WTC11 (cell line): ENCODE results near the gene EIF2A. TPM values are rescaled to one million over a fixed set of nuclear protein-coding genes. Genes with fewer than 3 reads are reported as not detected.

ENCODE experiments used
- ATAC-seq: fragments of 200-7000 bp; cut with Tn5 transposase; 2 replicates; pipeline ENCODE4 v1.10.0; 2021; ENCODE audit warnings: mild to moderate bottlenecking, moderate library complexity
- CTCF ChIA-PET: fragments of 300-600 bp; sonication (Branson Sonifier 250); formaldehyde crosslinking; loops from one replicate; lab custom pipeline; 2021; ENCODE audit warnings: antibody characterized with exemption; lab: Charles Lee
- POLR2A ChIA-PET: fragments of 350-600 bp; sonication (Branson Sonifier 250); formaldehyde crosslinking; loops from one replicate; lab custom pipeline; 2021; ENCODE audit warnings: antibody characterized with exemption; lab: Charles Lee
- DNase-seq: peaks from one replicate; pipeline ENCODE4 v3.0.0; 2021; ENCODE audit warnings: low spot score
- H3K27ac Mint-ChIP-seq: 2 replicates; pipeline ENCODE4 v1.8.0; 2021; ENCODE audit warnings: mixed read lengths
- H3K27me3 Mint-ChIP-seq: 2 replicates; pipeline ENCODE4 v1.8.0; 2021; ENCODE audit warnings: low read depth, mild to moderate bottlenecking, moderate library complexity, mixed read lengths
- H3K36me3 Mint-ChIP-seq: 2 replicates; pipeline ENCODE4 v1.8.0; 2021; ENCODE audit warnings: mixed read lengths
- H3K4me1 Mint-ChIP-seq: 2 replicates; pipeline ENCODE4 v1.8.0; 2022; ENCODE audit warnings: mixed read lengths
- H3K4me3 Mint-ChIP-seq: 2 replicates; pipeline ENCODE4 v1.8.0; 2021; ENCODE audit warnings: mild to moderate bottlenecking, moderate library complexity, mixed read lengths
- H3K9me3 Mint-ChIP-seq: 2 replicates; pipeline ENCODE4 v1.8.0; 2021; ENCODE audit warnings: mixed read lengths
- CBFB ChIP-seq: sonication (generic); formaldehyde crosslinking; IDR thresholded peaks from 2 replicates; pipeline ENCODE4 v1.8.1; 2022; ENCODE audit warnings: mild to moderate bottlenecking, low read depth, missing genetic modification reagents
- ELF4 ChIP-seq: sonication (generic); formaldehyde crosslinking; IDR thresholded peaks from 2 replicates; pipeline ENCODE4 v1.8.1; 2022; ENCODE audit warnings: low read depth, mild to moderate bottlenecking, moderate library complexity, missing genetic modification reagents
- ESRRA ChIP-seq: sonication (generic); formaldehyde crosslinking; IDR thresholded peaks from 2 replicates; pipeline ENCODE4 v1.8.1; 2022; ENCODE audit warnings: mild to moderate bottlenecking, missing genetic modification reagents, borderline replicate concordance
- FOXP1 ChIP-seq: sonication (generic); formaldehyde crosslinking; IDR thresholded peaks from 2 replicates; pipeline ENCODE4 v1.8.0; 2022; ENCODE audit warnings: missing genetic modification reagents, mild to moderate bottlenecking, moderate library complexity, borderline replicate concordance
- GRHL2 ChIP-seq: fragments of 250-450 bp; sonication (Bioruptor Pico); IDR thresholded peaks from 2 replicates; pipeline ENCODE4 v1.8.0; 2022; ENCODE audit warnings: mild to moderate bottlenecking, moderate library complexity; ENCODE audit not compliant: insufficient replicate concordance, severe bottlenecking
- HMGXB4 ChIP-seq: sonication (generic); formaldehyde crosslinking; IDR thresholded peaks from 2 replicates; pipeline ENCODE4 v1.8.1; 2023; ENCODE audit warnings: mild to moderate bottlenecking, moderate library complexity, missing genetic modification reagents
- JAZF1 ChIP-seq: fragments of 250-450 bp; sonication (Bioruptor Pico); IDR thresholded peaks from 2 replicates; pipeline ENCODE4 v1.9.0; 2021; ENCODE audit warnings: moderate library complexity, mild to moderate bottlenecking, inconsistent platforms
- JUN ChIP-seq: sonication (generic); formaldehyde crosslinking; IDR thresholded peaks from 2 replicates; pipeline ENCODE4 v1.8.0; 2023; ENCODE audit warnings: mild to moderate bottlenecking, missing genetic modification reagents
- NFATC4 ChIP-seq: fragments of 250-450 bp; sonication (Bioruptor Pico); IDR thresholded peaks from 2 replicates; pipeline ENCODE4 v1.9.0; 2021; ENCODE audit warnings: mild to moderate bottlenecking
- NFE2L1 ChIP-seq: sonication (generic); formaldehyde crosslinking; IDR thresholded peaks from 2 replicates; pipeline ENCODE4 v1.8.1; 2023; ENCODE audit warnings: missing genetic modification reagents
- NFYB ChIP-seq: sonication (generic); formaldehyde crosslinking; conservative IDR thresholded peaks from 2 replicates; pipeline ENCODE4 v1.8.0; 2022; ENCODE audit warnings: low read depth, missing genetic modification reagents
- NR1H2 ChIP-seq: sonication (generic); formaldehyde crosslinking; IDR thresholded peaks from 2 replicates; pipeline ENCODE4 v1.9.0; 2021; ENCODE audit warnings: mild to moderate bottlenecking, moderate library complexity, missing genetic modification reagents
- NR2C2 ChIP-seq: sonication (generic); formaldehyde crosslinking; IDR thresholded peaks from 2 replicates; pipeline ENCODE4 v1.8.0; 2022; ENCODE audit warnings: mild to moderate bottlenecking, missing genetic modification reagents
- RELA ChIP-seq: sonication (generic); formaldehyde crosslinking; IDR thresholded peaks from 2 replicates; pipeline ENCODE4 v1.8.1; 2022; ENCODE audit warnings: missing genetic modification reagents, mild to moderate bottlenecking, borderline replicate concordance
- SOX15 ChIP-seq: fragments of 250-450 bp; sonication (Bioruptor Pico); IDR thresholded peaks from 2 replicates; pipeline ENCODE4 v1.9.0; 2021; ENCODE audit warnings: mild to moderate bottlenecking
- TCF7 ChIP-seq: sonication (generic); formaldehyde crosslinking; IDR thresholded peaks from 2 replicates; pipeline ENCODE4 v1.8.0; 2022; ENCODE audit warnings: mild to moderate bottlenecking, low read depth, missing genetic modification reagents, moderate library complexity
- ZNF121 ChIP-seq: sonication (generic); formaldehyde crosslinking; IDR thresholded peaks from 2 replicates; pipeline ENCODE4 v1.8.0; 2023; ENCODE audit warnings: missing genetic modification reagents
- ZNF138 ChIP-seq: sonication (generic); formaldehyde crosslinking; conservative IDR thresholded peaks from 2 replicates; pipeline ENCODE4 v1.8.1; 2022; ENCODE audit warnings: mild to moderate bottlenecking, moderate library complexity, missing genetic modification reagents
- ZNF396 ChIP-seq: fragments of 250-450 bp; sonication (Bioruptor Pico); IDR thresholded peaks from 2 replicates; pipeline ENCODE4 v1.8.0; 2021; ENCODE audit warnings: mild to moderate bottlenecking, moderate library complexity, borderline replicate concordance
- ZNF423 ChIP-seq: fragments of 250-450 bp; sonication (Bioruptor Pico); IDR thresholded peaks from 2 replicates; pipeline ENCODE4 v2.1.2; 2022; ENCODE audit warnings: mild to moderate bottlenecking, moderate library complexity
- ZNF512 ChIP-seq: sonication (generic); formaldehyde crosslinking; IDR thresholded peaks from 2 replicates; pipeline ENCODE4 v1.8.1; 2022; ENCODE audit warnings: missing genetic modification reagents, borderline replicate concordance
- total RNA-seq: library from RNA; stranded (reverse); gene quantifications from 3 replicates; pipeline ENCODE4 v1.2.3, GENCODE V29; 2021
- TF ChIP-seq, protein P1 (sequence below): fragments of 250-450 bp; sonication (Bioruptor Pico); IDR thresholded peaks from 2 replicates; pipeline ENCODE4 v2.1.2; 2022; ENCODE audit warnings: mild to moderate bottlenecking, moderate library complexity
- TF ChIP-seq, protein P2 (sequence below): sonication (generic); formaldehyde crosslinking; IDR thresholded peaks from 2 replicates; pipeline ENCODE4 v1.8.0; 2023; ENCODE audit warnings: missing genetic modification reagents
- TF ChIP-seq, protein P3 (sequence below): fragments of 250-450 bp; sonication (Bioruptor Pico); conservative IDR thresholded peaks from 2 replicates; pipeline ENCODE4 v1.9.0; 2021; ENCODE audit warnings: mild to moderate bottlenecking

EIF2A gene
- total RNA-seq, 1 experiment from 2014 or later, result 88.4 TPM

DNA sequence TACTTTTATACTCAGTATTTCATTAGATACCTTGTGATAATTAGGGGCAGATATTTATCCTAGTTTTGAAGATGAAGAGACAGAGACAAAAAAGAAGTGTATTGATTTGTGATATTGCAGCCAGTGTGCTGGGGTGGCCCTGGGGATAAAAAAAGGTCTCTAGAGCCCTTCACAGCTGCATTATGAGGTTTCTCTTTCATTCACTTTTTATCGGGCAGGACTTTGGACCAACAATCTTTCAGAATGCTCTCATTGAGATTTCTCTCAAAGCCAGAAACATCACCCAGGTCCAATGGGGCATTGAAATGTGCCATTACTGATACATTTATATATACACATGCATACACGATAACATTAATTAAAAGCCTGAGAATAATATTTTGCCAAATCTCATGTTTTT is 36.0 kb downstream of the EIF2A start (continued):
- no peak for TF ChIP-seq NFE2L1 (CRISPR knock-in tag)
- no peak for TF ChIP-seq ESRRA (CRISPR knock-in tag)
- no peak for TF ChIP-seq NFYB (CRISPR knock-in tag)
- no peak for TF ChIP-seq NFATC4

DNA sequence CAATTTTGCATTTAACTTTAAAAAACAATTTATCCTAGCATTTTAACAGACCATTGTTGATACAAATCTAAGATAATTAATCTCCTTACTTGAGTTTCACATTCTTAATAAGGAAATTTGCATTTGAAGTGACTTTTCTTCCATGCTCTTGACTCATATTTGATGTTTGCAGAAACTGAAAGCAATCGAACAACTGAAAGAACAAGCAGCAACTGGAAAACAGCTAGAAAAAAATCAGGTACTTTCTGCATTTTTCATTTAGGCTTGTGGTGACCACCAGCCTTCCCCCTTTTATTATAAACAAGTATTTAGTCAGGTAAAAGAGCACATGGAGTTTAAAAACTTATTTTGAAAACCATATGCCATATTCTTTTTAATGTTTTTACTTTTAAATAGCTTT is 36.4 kb downstream of the EIF2A start:
- Mint-ChIP-seq H3K4me1 (no peaks in the 10 kb centered on the region), H3K27me3 (no peaks in the 10 kb centered on the region), H3K9me3 (no peaks in the 10 kb centered on the region), H3K27ac (no peak overlapping the region), H3K4me3 (no peak overlapping the region), H3K36me3 (peaks cover 51% of the 10 kb centered on the region)
- no peak for DNase-seq
- CTCF ChIA-PET, result no interaction called here
- TF ChIP-seq NR1H2 (CRISPR knock-in tag), result no peak
- TF ChIP-seq SOX15, result no peak
- TF ChIP-seq CBFB (CRISPR knock-in tag), result no peak
- no peak for TF ChIP-seq JUN (CRISPR knock-in tag)
- no peak for TF ChIP-seq JAZF1
- TF ChIP-seq TCF7 (CRISPR knock-in tag), result no peak
- no peak for TF ChIP-seq ZNF396 (CRISPR knock-in tag)
- TF ChIP-seq, protein P1, sequence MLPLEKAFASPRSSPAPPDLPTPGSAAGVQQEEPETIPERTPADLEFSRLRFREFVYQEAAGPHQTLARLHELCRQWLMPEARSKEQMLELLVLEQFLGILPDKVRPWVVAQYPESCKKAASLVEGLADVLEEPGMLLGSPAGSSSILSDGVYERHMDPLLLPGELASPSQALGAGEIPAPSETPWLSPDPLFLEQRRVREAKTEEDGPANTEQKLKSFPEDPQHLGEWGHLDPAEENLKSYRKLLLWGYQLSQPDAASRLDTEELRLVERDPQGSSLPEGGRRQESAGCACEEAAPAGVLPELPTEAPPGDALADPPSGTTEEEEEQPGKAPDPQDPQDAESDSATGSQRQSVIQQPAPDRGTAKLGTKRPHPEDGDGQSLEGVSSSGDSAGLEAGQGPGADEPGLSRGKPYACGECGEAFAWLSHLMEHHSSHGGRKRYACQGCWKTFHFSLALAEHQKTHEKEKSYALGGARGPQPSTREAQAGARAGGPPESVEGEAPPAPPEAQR (CRISPR knock-in tag), result no peak
- TF ChIP-seq, protein P2, sequence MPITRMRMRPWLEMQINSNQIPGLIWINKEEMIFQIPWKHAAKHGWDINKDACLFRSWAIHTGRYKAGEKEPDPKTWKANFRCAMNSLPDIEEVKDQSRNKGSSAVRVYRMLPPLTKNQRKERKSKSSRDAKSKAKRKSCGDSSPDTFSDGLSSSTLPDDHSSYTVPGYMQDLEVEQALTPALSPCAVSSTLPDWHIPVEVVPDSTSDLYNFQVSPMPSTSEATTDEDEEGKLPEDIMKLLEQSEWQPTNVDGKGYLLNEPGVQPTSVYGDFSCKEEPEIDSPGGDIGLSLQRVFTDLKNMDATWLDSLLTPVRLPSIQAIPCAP (CRISPR knock-in tag), result no peak
- no peak for TF ChIP-seq FOXP1 (CRISPR knock-in tag)
- no peak for TF ChIP-seq HMGXB4 (CRISPR knock-in tag)
- TF ChIP-seq, protein P3, sequence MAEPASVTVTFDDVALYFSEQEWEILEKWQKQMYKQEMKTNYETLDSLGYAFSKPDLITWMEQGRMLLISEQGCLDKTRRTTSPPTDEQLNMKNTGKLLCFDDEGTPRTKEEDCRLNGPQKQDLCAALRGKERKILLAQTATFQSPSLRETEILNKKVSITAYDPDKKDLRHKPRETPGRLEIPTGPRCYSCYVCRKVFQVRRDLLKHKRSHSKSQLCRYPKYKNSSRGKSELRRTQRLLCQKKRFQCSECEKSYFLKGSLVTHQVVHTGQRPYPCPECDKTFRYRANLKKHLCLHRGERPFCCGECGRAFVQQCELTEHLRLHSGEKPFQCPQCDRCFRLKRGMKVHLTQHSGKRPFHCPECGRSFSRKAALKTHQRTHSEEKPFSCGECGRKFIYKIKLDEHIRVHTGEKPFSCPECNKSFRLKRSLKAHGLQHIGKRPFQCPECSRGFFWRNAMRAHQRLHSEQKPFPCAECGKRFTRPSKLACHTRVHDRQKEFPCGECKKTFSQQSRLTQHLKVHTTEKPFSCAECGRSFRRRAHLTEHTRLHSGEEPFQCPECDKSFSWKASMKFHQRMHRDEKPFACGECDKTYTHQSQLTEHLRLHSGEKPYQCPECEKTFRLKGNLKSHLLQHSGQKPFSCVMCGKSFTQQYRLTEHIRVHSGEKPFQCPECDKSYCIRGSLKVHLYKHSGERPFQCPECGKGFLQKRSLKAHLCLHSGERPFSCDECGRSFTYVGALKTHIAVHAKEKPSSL (CRISPR knock-in tag), result no peak
- TF ChIP-seq RELA (CRISPR knock-in tag), result no peak
- no peak for TF ChIP-seq ZNF121 (CRISPR knock-in tag)
- TF ChIP-seq ZNF512 (CRISPR knock-in tag), result no peak
- no peak for TF ChIP-seq GRHL2
- no peak for TF ChIP-seq ZNF423 (CRISPR knock-in tag)
- TF ChIP-seq NR2C2 (CRISPR knock-in tag), result no peak
- TF ChIP-seq ELF4 (CRISPR knock-in tag), result no peak
- no peak for TF ChIP-seq ZNF138
- ATAC-seq, result no peak
- POLR2A ChIA-PET, result no interaction called here
